Measurements from ENCODE around the gene PTCRA.
"Not testable (repeated sequence)": the region's sequence is repeated elsewhere in the genome, so short reads cannot be mapped to it uniquely, and the experiment has no call there.

DNA sequence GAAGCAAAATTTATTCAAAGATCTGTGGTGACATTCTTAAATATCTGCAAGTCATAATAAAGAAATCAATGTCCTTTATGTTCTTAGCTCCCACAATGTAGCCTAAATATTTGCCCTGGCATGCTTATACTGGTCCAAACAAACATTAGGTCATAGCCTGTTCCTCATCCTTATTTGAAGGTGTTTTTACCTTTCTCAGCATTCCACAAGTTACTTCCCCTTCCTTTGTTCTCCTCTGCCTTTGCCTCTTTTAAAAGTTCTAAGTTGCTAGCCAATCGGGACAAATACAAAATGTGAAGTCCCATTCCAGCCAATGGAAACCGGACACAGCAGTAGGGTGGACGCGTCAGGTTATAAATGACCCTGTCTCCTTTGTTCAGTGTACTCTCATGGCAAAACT is 38.6 kb downstream of the PTCRA start:
- TF ChIP-seq, protein P1, sequence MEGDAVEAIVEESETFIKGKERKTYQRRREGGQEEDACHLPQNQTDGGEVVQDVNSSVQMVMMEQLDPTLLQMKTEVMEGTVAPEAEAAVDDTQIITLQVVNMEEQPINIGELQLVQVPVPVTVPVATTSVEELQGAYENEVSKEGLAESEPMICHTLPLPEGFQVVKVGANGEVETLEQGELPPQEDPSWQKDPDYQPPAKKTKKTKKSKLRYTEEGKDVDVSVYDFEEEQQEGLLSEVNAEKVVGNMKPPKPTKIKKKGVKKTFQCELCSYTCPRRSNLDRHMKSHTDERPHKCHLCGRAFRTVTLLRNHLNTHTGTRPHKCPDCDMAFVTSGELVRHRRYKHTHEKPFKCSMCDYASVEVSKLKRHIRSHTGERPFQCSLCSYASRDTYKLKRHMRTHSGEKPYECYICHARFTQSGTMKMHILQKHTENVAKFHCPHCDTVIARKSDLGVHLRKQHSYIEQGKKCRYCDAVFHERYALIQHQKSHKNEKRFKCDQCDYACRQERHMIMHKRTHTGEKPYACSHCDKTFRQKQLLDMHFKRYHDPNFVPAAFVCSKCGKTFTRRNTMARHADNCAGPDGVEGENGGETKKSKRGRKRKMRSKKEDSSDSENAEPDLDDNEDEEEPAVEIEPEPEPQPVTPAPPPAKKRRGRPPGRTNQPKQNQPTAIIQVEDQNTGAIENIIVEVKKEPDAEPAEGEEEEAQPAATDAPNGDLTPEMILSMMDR (conservative IDR thresholded peaks at IDR 0.05): not testable (repeated sequence)
- not testable (repeated sequence) for TF ChIP-seq ZFX (IDR thresholded peaks at IDR 0.05)

Data from C4-2B (cell line).